ENCODE measurements around the gene ZBTB34. TPM values are rescaled to one million over a fixed set of nuclear protein-coding genes. Genes with fewer than 3 reads are reported as not detected.

Gene ZBTB34
- total RNA-seq, 2 donors from 2014 or later, result 5.3 to 7.5 TPM

- Histone ChIP-seq H3K27me3 (no peaks in the 10 kb centered on the region), H3K36me3 (replicated peaks in 1 of 2; ENCODE audit: insufficient read depth in 1 of 2, low read depth in 2 of 2) (no peaks in the 10 kb centered on the region), H3K4me3 (no peak overlapping the region), H3K9me3 (no peaks in the 10 kb centered on the region), H3K27ac (no peak overlapping the region), H3K4me1 (no peaks in the 10 kb centered on the region)
- 86 to 91% methylated on average over 11 of the region's 11 CpGs for WGBS, 2 donors
- ATAC-seq (no peak), DNase-seq (no peak)
- no peak for TF ChIP-seq CTCF (IDR thresholded peaks at IDR 0.05)
- no peak for TF ChIP-seq POLR2A (IDR thresholded peaks at IDR 0.05)
- intact Hi-C loops (cut with DNase I), result no loop called here
These were observed 73.0 kb downstream of the ZBTB34 start for GRCh38 chr9:126933334-126933980.

GRCh38 chr9:126934441-126934840 lies 74.0 kb downstream of the ZBTB34 start:
- Histone ChIP-seq H3K27ac (no peak overlapping the region), H3K4me3 (no peak overlapping the region), H3K27me3 (no peaks in the 10 kb centered on the region), H3K9me3 (no peaks in the 10 kb centered on the region), H3K4me1 (peaks cover 3% of the 10 kb centered on the region), H3K36me3 (replicated peaks in 1 of 2; ENCODE audit: insufficient read depth in 1 of 2, low read depth in 2 of 2) (no peaks in the 10 kb centered on the region)
- WGBS, 2 donors, result 91 to 94% methylated on average over 8 of the region's 8 CpGs
- intact Hi-C loops (cut with DNase I), result no loop called here
- DNase-seq (no peak), ATAC-seq (no peak)
- TF ChIP-seq POLR2A (IDR thresholded peaks at IDR 0.05), result no peak
- no peak for TF ChIP-seq CTCF (IDR thresholded peaks at IDR 0.05)

Other genes with a start within 250 kb of the ZBTB34 start
- under 1 TPM in 1 of 2 donors, not detected in 1; 0.26 TPM for gene LMX1B, start 246.7 kb upstream of the ZBTB34 start, total RNA-seq
- gene ZBTB43, start 55.6 kb upstream of the ZBTB34 start, total RNA-seq, result 1 to 10 TPM; 6.2 to 7.6 TPM
- gene RALGPS1, start 54.1 kb downstream of the ZBTB34 start, total RNA-seq, result 10 to 100 TPM; 15.3 to 79.4 TPM